HG02852 (cell line): ENCODE results near the gene PRKN.

Source experiments
- ATAC-seq: cut with Tn5 transposase; IDR thresholded peaks from one replicate; pipeline ENCODE4 v1.9.1; 2021; ENCODE audit warnings: mild to moderate bottlenecking, moderate library complexity; ENCODE audit not compliant: unreplicated experiment

The PRKN gene

GRCh38 chr6:161649068-161649467 is 1078.5 kb downstream of the PRKN start:
- no peak for ATAC-seq

- ATAC-seq: no peak
Measured at GRCh38 chr6:161647234-161647633, 1080.3 kb downstream of the PRKN start.

GRCh38 chr6:161644521-161644920 is 1083.0 kb downstream of the PRKN start:
- no peak for ATAC-seq

GRCh38 chr6:161641175-161641574 is 1086.4 kb downstream of the PRKN start:
- no peak for ATAC-seq

- no peak for ATAC-seq
Measured at GRCh38 chr6:161639772-161640171, 1087.8 kb downstream of the PRKN start.

GRCh38 chr6:161637658-161638057 is 1089.9 kb downstream of the PRKN start:
- no peak for ATAC-seq

GRCh38 chr6:161636882-161637430 is 1090.6 kb downstream of the PRKN start:
- no peak for ATAC-seq

GRCh38 chr6:161635975-161636374 is 1091.6 kb downstream of the PRKN start:
- no peak for ATAC-seq

GRCh38 chr6:161634916-161635315 is 1092.7 kb downstream of the PRKN start:
- no peak for ATAC-seq

- ATAC-seq: no peak
Measured at GRCh38 chr6:161631676-161632194, 1095.8 kb downstream of the PRKN start.

- no peak for ATAC-seq
Measured at GRCh38 chr6:161630674-161631073, 1096.9 kb downstream of the PRKN start.

GRCh38 chr6:161626132-161626676 is 1101.4 kb downstream of the PRKN start:
- no peak for ATAC-seq

GRCh38 chr6:161624111-161624510 is 1103.5 kb downstream of the PRKN start:
- no peak for ATAC-seq

GRCh38 chr6:161622779-161623178 is 1104.8 kb downstream of the PRKN start:
- no peak for ATAC-seq

- no peak for ATAC-seq
Measured at GRCh38 chr6:161618831-161619454, 1108.6 kb downstream of the PRKN start.

GRCh38 chr6:161613711-161614110 is 1113.9 kb downstream of the PRKN start:
- ATAC-seq: no peak

GRCh38 chr6:161608771-161609170 is 1118.8 kb downstream of the PRKN start:
- no peak for ATAC-seq

- ATAC-seq: no peak
Measured at GRCh38 chr6:161607696-161608297, 1119.8 kb downstream of the PRKN start.

GRCh38 chr6:161602359-161602758 is 1125.2 kb downstream of the PRKN start:
- ATAC-seq: no peak

GRCh38 chr6:161598896-161599295 is 1128.7 kb downstream of the PRKN start:
- ATAC-seq: no peak

- ATAC-seq: no peak
Measured at GRCh38 chr6:161596807-161597520, 1130.6 kb downstream of the PRKN start.
